ENCODE data around the gene MAGEA4. TPM values are rescaled to one million over a fixed set of nuclear protein-coding genes. Genes with fewer than 3 reads are reported as not detected.

Gene MAGEA4
- total and polyA plus RNA-seq, 4 donors: not detected

GRCh38 chrX:151970027-151970426 is 57.3 kb downstream of the MAGEA4 start:
- no peak overlapping the region for H3K4me3 ChIP-seq
- 58 to 88% methylated on average over 7 of the region's 7 CpGs for WGBS, 2 donors
- H3K27ac ChIP-seq (ENCODE audit: low read depth in 1 of 2, low read length in 1 of 2): no peak overlapping the region
- ATAC-seq (ENCODE audit: insufficient read depth, low FRiP score) (no peak), DNase-seq (no peak)
- TF ChIP-seq CTCF (IDR thresholded peaks at IDR 0.05; ENCODE audit: control extremely low read depth, extremely low read depth): no peak
- H3K27me3 ChIP-seq (ENCODE audit: control insufficient read depth in 3 of 3, insufficient read depth in 3 of 3, low read length in 2 of 3): no peaks in the 10 kb centered on the region
- H3K4me1 ChIP-seq (ENCODE audit: control insufficient read depth in 5 of 5, insufficient read depth in 5 of 5, low read length in 5 of 5): peaks cover 0 to 5% (median 0%) of the 10 kb centered on the region in 5 donors
- peaks cover 0 to 8% (median 2%) of the 10 kb centered on the region in 4 donors for H3K9me3 ChIP-seq (ENCODE audit: control insufficient read depth in 4 of 4, insufficient read depth in 3 of 4, low read length in 3 of 4)
- no peak overlapping the region for H3K9ac ChIP-seq (ENCODE audit: insufficient read depth in 1 of 2, low read length in 2 of 2)
- H3K36me3 ChIP-seq (ENCODE audit: control insufficient read depth in 4 of 4, insufficient read depth in 4 of 4, low read length in 4 of 4): peaks cover 0 to 5% (median 1%) of the 10 kb centered on the region in 4 donors

GRCh38 chrX:151970661-151971060 is 58.0 kb downstream of the MAGEA4 start:
- peaks cover 0 to 5% (median 1%) of the 10 kb centered on the region in 4 donors for H3K36me3 ChIP-seq (ENCODE audit: control insufficient read depth in 4 of 4, insufficient read depth in 4 of 4, low read length in 4 of 4)
- DNase-seq (peak; percentile 60 to 77 (median 68)), ATAC-seq (ENCODE audit: insufficient read depth, low FRiP score) (peak; percentile 44)
- 52 to 53% methylated on average over 6 of the region's 6 CpGs for WGBS, 2 donors
- no peak overlapping the region for H3K9ac ChIP-seq (ENCODE audit: insufficient read depth in 1 of 2, low read length in 2 of 2)
- H3K4me3 ChIP-seq: no peak overlapping the region
- no peak for TF ChIP-seq CTCF (IDR thresholded peaks at IDR 0.05; ENCODE audit: control extremely low read depth, extremely low read depth)
- peaks cover 0 to 5% (median 0%) of the 10 kb centered on the region in 5 donors for H3K4me1 ChIP-seq (ENCODE audit: control insufficient read depth in 5 of 5, insufficient read depth in 5 of 5, low read length in 5 of 5)
- no peaks in the 10 kb centered on the region for H3K27me3 ChIP-seq (ENCODE audit: control insufficient read depth in 3 of 3, insufficient read depth in 3 of 3, low read length in 2 of 3)
- peaks cover 0 to 8% (median 2%) of the 10 kb centered on the region in 4 donors for H3K9me3 ChIP-seq (ENCODE audit: control insufficient read depth in 4 of 4, insufficient read depth in 3 of 4, low read length in 3 of 4)
- H3K27ac ChIP-seq (ENCODE audit: low read depth in 1 of 2, low read length in 1 of 2): peak overlapping the region in 1 of 2 donors; percentile 41

GRCh38 chrX:151973060-151973661 is 60.5 kb downstream of the MAGEA4 start:
- H3K27me3 ChIP-seq (ENCODE audit: control insufficient read depth in 3 of 3, insufficient read depth in 3 of 3, low read length in 2 of 3): no peaks in the 10 kb centered on the region
- no peak for ATAC-seq (ENCODE audit: insufficient read depth, low FRiP score)
- H3K9ac ChIP-seq (ENCODE audit: insufficient read depth in 1 of 2, low read length in 2 of 2): no peak overlapping the region
- no peak for DNase-seq
- H3K4me1 ChIP-seq (ENCODE audit: control insufficient read depth in 5 of 5, insufficient read depth in 5 of 5, low read length in 5 of 5): peaks cover 0 to 8% (median 0%) of the 10 kb centered on the region in 5 donors
- peak overlapping the region; percentile 26 for H3K4me3 ChIP-seq
- no peak for TF ChIP-seq CTCF (IDR thresholded peaks at IDR 0.05; ENCODE audit: control extremely low read depth, extremely low read depth)
- H3K9me3 ChIP-seq (ENCODE audit: control insufficient read depth in 4 of 4, insufficient read depth in 3 of 4, low read length in 3 of 4): peaks cover 0 to 7% (median under 1%) of the 10 kb centered on the region in 4 donors
- peaks cover 0 to 5% (median 0%) of the 10 kb centered on the region in 4 donors for H3K36me3 ChIP-seq (ENCODE audit: control insufficient read depth in 4 of 4, insufficient read depth in 4 of 4, low read length in 4 of 4)
- peak overlapping the region; percentile 3 to 10 for H3K27ac ChIP-seq (ENCODE audit: low read depth in 1 of 2, low read length in 1 of 2)
- 48 to 58% methylated on average over 4 of the region's 4 CpGs for WGBS, 2 donors

All from lung (tissue), 12 donors.